ENCODE data around the gene MKLN1.

DNA sequence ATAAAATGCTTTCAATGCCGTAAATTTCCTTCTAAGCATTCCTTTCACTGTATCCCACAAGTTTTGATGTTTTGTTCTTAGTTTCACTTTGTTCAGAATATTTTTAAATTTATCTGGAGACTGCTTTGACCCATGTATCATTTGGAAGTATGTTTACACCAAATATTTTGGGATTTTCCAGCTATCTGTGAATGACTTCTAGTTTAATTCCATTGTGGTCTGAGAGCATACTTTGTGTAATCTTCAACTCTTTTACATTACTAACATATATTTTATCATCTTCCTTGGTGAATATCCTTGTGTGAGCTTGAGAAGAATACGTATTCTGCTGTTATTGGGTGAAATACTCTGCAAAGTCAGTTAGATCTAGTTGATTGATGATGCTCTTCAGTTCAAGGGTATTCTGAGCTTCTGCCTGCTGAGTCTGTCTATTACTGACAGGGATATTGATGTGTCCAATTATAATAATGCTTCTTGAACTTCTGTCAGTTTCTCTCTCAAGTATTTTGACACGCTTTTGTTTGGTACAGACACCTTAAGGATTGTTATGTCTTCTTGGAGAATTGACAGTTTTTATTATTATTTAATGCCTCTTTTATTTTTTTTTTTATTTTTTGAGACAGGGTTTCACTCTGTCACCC lies 31.6 kb downstream of the MKLN1 start:
- TF ChIP-seq, protein P1, sequence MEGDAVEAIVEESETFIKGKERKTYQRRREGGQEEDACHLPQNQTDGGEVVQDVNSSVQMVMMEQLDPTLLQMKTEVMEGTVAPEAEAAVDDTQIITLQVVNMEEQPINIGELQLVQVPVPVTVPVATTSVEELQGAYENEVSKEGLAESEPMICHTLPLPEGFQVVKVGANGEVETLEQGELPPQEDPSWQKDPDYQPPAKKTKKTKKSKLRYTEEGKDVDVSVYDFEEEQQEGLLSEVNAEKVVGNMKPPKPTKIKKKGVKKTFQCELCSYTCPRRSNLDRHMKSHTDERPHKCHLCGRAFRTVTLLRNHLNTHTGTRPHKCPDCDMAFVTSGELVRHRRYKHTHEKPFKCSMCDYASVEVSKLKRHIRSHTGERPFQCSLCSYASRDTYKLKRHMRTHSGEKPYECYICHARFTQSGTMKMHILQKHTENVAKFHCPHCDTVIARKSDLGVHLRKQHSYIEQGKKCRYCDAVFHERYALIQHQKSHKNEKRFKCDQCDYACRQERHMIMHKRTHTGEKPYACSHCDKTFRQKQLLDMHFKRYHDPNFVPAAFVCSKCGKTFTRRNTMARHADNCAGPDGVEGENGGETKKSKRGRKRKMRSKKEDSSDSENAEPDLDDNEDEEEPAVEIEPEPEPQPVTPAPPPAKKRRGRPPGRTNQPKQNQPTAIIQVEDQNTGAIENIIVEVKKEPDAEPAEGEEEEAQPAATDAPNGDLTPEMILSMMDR (IDR thresholded peaks at IDR 0.05) = no peak
- TF ChIP-seq POLR2AphosphoS5 (IDR thresholded peaks at IDR 0.05) = no peak
